ENCODE data around the gene KCNJ6. TPM values are rescaled to one million over a fixed set of nuclear protein-coding genes. Genes with fewer than 3 reads are reported as not detected.

KCNJ6 gene
- total RNA-seq, 1 experiment from 2014 or later: not detected

DNA sequence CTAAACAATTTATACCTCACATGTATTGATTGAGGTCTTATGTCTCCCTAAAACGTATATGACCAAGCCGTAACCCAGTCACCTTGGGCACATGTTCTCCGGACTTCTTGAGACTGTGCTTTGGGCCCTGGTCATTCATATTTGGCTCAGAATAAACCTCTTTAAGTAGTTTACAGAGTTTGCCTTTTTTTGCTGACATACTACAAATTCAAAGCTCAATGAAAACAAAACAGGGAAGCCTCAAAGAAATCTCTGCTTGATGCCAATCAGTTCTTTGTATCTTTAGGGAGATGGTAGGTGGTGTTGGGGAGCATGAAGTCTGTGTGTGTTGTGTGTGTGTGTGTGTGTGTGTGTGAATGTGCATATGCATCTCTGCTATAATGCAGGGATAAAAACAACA, 247.0 kb downstream of the KCNJ6 start:
- peaks cover 3% of the 10 kb centered on the region for H3K4me1 ChIP-seq (ENCODE audit: control insufficient read depth, insufficient read depth, low read length)
- DNase-seq (ENCODE audit: low read depth, low spot score) (no peak), ATAC-seq (no peak)
- no peak overlapping the region for H3K27ac ChIP-seq (ENCODE audit: low read length)
- H3K9me3 ChIP-seq (ENCODE audit: control insufficient read depth, insufficient read depth, low read depth, low read length): no peaks in the 10 kb centered on the region; the same call in 1 of the 2 replicates
- ChIA-PET POLR2A (no interaction called here), CTCF (no interaction called here)
- intact Hi-C loops (cut with micrococcal nuclease; ENCODE audit: unreplicated experiment) (no loop called here), in situ Hi-C loops (cut with HindIII; ENCODE audit: low pct_unique_long_range_greater_than_20kb, low sequenced_read_pairs) (no loop called here)
- no peak for TF ChIP-seq TCF7L2 (IDR thresholded peaks at IDR 0.05; ENCODE audit: low read depth, low read length)
- TF ChIP-seq, protein P1, sequence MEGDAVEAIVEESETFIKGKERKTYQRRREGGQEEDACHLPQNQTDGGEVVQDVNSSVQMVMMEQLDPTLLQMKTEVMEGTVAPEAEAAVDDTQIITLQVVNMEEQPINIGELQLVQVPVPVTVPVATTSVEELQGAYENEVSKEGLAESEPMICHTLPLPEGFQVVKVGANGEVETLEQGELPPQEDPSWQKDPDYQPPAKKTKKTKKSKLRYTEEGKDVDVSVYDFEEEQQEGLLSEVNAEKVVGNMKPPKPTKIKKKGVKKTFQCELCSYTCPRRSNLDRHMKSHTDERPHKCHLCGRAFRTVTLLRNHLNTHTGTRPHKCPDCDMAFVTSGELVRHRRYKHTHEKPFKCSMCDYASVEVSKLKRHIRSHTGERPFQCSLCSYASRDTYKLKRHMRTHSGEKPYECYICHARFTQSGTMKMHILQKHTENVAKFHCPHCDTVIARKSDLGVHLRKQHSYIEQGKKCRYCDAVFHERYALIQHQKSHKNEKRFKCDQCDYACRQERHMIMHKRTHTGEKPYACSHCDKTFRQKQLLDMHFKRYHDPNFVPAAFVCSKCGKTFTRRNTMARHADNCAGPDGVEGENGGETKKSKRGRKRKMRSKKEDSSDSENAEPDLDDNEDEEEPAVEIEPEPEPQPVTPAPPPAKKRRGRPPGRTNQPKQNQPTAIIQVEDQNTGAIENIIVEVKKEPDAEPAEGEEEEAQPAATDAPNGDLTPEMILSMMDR (IDR thresholded peaks at IDR 0.05): no peak
- TF ChIP-seq POLR2AphosphoS5 (IDR thresholded peaks at IDR 0.05; ENCODE audit: low read depth, low read length): no peak
- no peak for TF ChIP-seq SIN3A (IDR thresholded peaks at IDR 0.05; ENCODE audit: borderline replicate concordance, insufficient read depth, low read depth, low read length)
- TF ChIP-seq, protein P2, sequence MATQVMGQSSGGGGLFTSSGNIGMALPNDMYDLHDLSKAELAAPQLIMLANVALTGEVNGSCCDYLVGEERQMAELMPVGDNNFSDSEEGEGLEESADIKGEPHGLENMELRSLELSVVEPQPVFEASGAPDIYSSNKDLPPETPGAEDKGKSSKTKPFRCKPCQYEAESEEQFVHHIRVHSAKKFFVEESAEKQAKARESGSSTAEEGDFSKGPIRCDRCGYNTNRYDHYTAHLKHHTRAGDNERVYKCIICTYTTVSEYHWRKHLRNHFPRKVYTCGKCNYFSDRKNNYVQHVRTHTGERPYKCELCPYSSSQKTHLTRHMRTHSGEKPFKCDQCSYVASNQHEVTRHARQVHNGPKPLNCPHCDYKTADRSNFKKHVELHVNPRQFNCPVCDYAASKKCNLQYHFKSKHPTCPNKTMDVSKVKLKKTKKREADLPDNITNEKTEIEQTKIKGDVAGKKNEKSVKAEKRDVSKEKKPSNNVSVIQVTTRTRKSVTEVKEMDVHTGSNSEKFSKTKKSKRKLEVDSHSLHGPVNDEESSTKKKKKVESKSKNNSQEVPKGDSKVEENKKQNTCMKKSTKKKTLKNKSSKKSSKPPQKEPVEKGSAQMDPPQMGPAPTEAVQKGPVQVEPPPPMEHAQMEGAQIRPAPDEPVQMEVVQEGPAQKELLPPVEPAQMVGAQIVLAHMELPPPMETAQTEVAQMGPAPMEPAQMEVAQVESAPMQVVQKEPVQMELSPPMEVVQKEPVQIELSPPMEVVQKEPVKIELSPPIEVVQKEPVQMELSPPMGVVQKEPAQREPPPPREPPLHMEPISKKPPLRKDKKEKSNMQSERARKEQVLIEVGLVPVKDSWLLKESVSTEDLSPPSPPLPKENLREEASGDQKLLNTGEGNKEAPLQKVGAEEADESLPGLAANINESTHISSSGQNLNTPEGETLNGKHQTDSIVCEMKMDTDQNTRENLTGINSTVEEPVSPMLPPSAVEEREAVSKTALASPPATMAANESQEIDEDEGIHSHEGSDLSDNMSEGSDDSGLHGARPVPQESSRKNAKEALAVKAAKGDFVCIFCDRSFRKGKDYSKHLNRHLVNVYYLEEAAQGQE (IDR thresholded peaks at IDR 0.05; ENCODE audit: insufficient read depth in 1 of 2, low read depth in 2 of 2, low read length in 1 of 2): no peak
- no peaks in the 10 kb centered on the region for H3K36me3 ChIP-seq (ENCODE audit: control insufficient read depth, insufficient read depth, low read length)
- no peak overlapping the region for H3K4me3 ChIP-seq (ENCODE audit: low read depth in 2 of 2, low read length in 2 of 2)
- no peaks in the 10 kb centered on the region for H3K27me3 ChIP-seq (ENCODE audit: control insufficient read depth, insufficient read depth, low read length)
- BruUV-seq (replicated peaks): no TSS peak

DNA sequence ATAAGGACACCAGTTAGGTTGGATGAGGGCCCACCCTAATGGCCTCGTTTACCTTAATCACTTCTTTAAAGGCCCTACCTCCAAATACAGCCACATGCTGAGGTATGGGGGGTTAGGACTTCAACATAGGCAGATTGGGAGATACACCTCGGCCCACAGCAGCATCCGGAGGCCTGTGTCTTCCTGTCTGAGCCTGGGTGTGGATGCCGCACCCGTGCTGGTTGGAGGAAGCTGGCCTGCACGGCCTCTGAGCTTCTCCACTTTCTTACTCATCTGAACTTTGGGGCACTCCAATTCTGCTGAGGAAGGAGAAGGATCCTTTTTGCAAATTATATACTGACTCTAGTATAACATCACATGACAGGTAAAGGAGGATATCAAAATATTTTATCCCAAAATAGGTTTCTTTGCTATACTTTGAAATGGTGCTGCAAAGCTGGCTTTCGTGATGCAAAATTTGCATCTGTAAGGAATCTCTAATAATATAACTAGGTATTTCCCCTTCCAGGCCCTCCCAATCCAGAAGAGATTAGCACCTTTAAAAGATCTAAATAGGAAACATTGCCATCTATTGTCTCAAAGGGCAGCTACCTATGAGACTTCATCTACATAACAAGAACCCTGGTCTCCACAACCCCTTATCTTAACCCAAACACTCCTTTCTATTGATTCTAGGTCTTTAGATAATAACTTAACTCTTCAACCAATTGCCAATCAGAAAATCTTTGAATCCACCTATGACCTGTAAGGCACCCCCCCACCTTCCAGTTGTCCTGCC, 247.6 kb downstream of the KCNJ6 start:
- POLR2A ChIA-PET: no interaction called here
- H3K27ac ChIP-seq (ENCODE audit: low read length): no peak overlapping the region
- intact Hi-C loops (cut with micrococcal nuclease; ENCODE audit: unreplicated experiment) (no loop called here), in situ Hi-C loops (cut with HindIII; ENCODE audit: low pct_unique_long_range_greater_than_20kb, low sequenced_read_pairs) (no loop called here)
- CTCF ChIA-PET: no interaction called here
- DNase-seq (ENCODE audit: low read depth, low spot score): no peak
- TF ChIP-seq, protein P2 (IDR thresholded peaks at IDR 0.05; ENCODE audit: insufficient read depth in 1 of 2, low read depth in 2 of 2, low read length in 1 of 2): no peak
- TF ChIP-seq TCF7L2 (IDR thresholded peaks at IDR 0.05; ENCODE audit: low read depth, low read length) (no peak), SIN3A (IDR thresholded peaks at IDR 0.05; ENCODE audit: borderline replicate concordance, insufficient read depth, low read depth, low read length) (no peak), POLR2AphosphoS5 (IDR thresholded peaks at IDR 0.05; ENCODE audit: low read depth, low read length) (no peak)
- TF ChIP-seq, protein P1 (IDR thresholded peaks at IDR 0.05): no peak
- no peaks in the 10 kb centered on the region for H3K27me3 ChIP-seq (ENCODE audit: control insufficient read depth, insufficient read depth, low read length)
- no peak overlapping the region for H3K4me3 ChIP-seq (ENCODE audit: low read depth in 2 of 2, low read length in 2 of 2)
- ATAC-seq: no peak
- H3K36me3 ChIP-seq (ENCODE audit: control insufficient read depth, insufficient read depth, low read length): no peaks in the 10 kb centered on the region
- no peaks in the 10 kb centered on the region; the same call in 1 of the 2 replicates for H3K9me3 ChIP-seq (ENCODE audit: control insufficient read depth, insufficient read depth, low read depth, low read length)
- H3K4me1 ChIP-seq (ENCODE audit: control insufficient read depth, insufficient read depth, low read length): no peaks in the 10 kb centered on the region; the same call in 1 of the 2 replicates
- no TSS peak for BruUV-seq (replicated peaks)
